Dermis blood vessel endothelial cell (primary cell): ENCODE measurements around the gene GRID1. TPM values are rescaled to one million over a fixed set of nuclear protein-coding genes. Genes with fewer than 3 reads are reported as not detected.

Experiments used
- DNase-seq: peaks from one replicate; pipeline ENCODE4 v3.0.0; 2010
- total RNA-seq: library from RNA; depleted of rRNA; stranded (reverse); fragments of >200 nt; gene quantifications from 2 replicates; pipeline ENCODE4 v1.2.3, GENCODE V29; 2014

The GRID1 gene
- total RNA-seq, 1 donor from 2014 or later = not detected

DNA sequence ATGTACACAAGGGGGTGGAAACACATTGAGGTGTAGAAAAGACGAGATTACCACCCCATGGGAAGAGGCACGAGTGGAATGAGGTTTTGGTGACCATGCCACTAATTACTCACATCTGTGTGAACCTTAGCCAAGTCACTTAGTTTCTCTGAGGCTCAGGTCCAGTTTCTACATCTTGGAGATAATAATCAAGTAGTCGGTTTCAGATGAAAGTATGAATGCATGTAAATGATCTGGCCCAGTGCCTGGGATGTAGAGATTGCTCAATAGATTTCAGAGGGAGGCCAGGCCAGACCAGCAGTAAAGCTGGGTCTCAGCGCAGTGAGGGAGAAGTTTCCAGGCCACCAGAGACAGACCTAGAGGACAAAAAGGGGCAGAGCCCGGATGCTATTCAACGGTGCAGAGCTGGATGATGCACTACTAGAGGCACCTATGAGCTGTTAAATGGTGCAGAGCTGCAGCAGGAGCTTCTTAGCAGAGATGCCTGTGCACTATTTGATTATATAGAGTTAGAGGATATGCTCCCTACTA lies 725.1 kb downstream of the GRID1 start:
- DNase-seq = peak; percentile 6

- DNase-seq = no peak
Measured at GRCh38 chr10:85638797-85639196, 727.8 kb downstream of the GRID1 start.

DNA sequence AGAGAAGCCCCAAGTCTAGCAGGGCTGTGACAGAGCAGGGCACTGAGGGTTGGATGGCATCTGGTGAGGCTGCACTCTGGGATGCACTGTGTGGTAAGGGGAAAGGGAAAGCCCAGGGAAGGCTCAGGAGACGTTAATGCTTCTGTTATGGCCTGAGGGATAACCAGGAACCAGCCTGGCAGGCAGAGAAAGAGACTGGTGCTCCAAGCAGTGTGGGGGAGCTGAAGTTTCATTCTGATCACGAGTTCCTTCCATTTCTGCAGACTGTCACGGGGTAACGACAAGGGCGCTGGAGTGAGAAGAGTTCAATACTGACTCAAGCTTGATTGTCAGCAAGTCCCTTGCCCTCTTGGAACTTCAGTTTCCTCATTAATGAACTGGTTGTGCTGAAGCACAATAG lies 730.9 kb downstream of the GRID1 start:
- no peak for DNase-seq

DNA sequence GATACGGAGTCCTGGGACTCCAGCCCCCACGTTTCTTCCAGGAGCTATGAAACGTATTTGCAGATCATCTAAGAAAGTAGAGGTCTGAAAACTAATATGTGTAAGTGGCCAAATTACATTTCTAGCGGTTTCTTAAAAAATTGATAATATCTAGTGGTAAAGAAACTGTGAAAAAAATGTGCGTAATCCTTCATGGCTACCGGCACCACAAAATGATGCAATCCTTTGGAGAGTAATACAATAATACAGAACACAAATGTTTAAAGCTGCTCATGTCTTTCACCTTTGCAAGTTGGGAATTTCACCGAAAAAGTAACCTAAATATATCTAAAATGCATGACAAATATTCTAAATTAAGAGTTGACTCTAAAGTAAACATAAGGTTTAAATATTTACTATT lies 742.1 kb downstream of the GRID1 start:
- DNase-seq = no peak

- no peak for DNase-seq
Measured at GRCh38 chr10:85623758-85624157, 742.8 kb downstream of the GRID1 start.

GRCh38 chr10:85623342-85623741 lies 743.3 kb downstream of the GRID1 start:
- DNase-seq = no peak

- DNase-seq = no peak
Measured at GRCh38 chr10:85622425-85622824, 744.2 kb downstream of the GRID1 start.

DNA sequence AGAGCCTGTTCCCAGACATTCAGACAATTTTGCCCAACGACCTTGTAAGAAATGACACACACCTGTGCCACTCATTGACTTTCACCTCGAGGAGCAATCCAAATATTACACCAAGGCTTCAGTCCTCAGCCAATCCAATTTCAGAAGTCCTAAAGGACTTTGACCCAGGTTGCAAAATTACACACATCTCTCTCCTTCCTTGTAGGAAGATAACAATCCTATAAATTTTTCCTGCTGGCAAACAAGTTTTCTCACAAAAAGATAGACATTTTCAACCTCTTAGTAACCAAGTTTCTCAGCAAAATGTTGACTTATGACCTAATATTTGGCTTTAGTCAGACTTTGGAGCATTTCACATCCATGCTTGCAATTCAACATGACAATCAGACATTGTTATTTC lies 745.0 kb downstream of the GRID1 start:
- DNase-seq = no peak

DNA sequence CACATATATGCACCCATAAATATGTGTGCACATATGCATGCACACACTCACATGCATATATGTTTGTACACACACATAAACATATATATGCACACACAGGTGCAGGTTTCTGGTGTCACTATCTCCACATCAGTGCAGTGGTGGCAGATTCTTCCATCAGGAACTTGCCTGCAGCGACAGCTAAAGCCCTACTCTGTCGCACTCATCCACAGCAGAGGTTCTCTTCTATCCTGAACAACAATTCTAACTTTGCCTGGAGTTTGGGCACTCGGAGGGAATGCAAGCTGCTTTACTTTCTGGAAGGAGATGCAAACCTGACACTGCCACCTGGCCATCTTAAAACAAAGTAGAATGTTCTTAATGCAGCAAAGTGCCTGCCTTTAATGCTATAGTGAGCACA lies 745.8 kb downstream of the GRID1 start:
- DNase-seq = no peak

GRCh38 chr10:85619832-85620231 lies 746.8 kb downstream of the GRID1 start:
- DNase-seq = no peak

DNA sequence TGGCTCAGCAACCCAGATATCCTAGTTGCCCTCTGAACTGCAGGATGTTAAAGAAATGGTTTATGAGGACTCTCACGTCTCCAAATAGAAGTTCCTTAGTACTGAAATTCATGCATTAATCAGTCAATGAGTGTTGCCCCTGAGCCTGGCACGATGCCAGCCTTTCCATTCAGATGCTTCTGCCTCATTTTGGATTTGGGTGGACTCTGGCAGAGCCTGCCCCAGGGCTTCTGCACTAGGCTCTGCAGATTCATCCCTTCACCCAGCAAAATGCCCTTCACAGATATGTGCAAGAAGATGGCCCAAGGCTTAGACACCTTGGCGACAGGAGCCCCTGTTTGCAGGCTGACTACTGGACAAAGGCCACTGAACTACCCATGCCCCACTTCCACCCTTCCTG lies 747.8 kb downstream of the GRID1 start:
- DNase-seq = no peak

- DNase-seq = no peak
Measured at GRCh38 chr10:85617751-85618546, 748.6 kb downstream of the GRID1 start.

- DNase-seq = no peak
Measured at GRCh38 chr10:85615556-85615955, 751.0 kb downstream of the GRID1 start.

DNA sequence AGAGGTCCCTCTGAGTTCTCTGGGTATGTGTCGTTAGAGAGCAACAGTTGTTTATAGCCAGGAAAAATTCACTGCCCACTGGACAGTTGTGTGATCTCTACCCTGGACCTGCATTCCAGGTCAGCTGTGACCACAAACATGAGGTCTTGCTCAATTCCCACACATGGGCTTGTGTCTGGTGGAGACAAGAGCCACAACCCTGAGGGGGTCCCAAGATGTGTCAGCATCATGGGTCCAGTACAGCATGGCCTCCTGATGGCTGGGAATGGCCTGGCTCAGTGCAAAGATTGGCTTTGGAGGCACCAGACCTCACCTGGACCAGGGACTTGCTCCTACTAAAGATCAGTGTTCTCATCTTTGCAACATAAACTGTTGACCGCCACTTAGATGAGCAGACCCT lies 751.6 kb downstream of the GRID1 start:
- no peak for DNase-seq

GRCh38 chr10:85614566-85614965 lies 752.0 kb downstream of the GRID1 start:
- DNase-seq = no peak

- DNase-seq = no peak
Measured at GRCh38 chr10:85613391-85613790, 753.2 kb downstream of the GRID1 start.

- DNase-seq = no peak
Measured at GRCh38 chr10:85612833-85613232, 753.8 kb downstream of the GRID1 start.

GRCh38 chr10:85612378-85612775 lies 754.2 kb downstream of the GRID1 start:
- no peak for DNase-seq

DNA sequence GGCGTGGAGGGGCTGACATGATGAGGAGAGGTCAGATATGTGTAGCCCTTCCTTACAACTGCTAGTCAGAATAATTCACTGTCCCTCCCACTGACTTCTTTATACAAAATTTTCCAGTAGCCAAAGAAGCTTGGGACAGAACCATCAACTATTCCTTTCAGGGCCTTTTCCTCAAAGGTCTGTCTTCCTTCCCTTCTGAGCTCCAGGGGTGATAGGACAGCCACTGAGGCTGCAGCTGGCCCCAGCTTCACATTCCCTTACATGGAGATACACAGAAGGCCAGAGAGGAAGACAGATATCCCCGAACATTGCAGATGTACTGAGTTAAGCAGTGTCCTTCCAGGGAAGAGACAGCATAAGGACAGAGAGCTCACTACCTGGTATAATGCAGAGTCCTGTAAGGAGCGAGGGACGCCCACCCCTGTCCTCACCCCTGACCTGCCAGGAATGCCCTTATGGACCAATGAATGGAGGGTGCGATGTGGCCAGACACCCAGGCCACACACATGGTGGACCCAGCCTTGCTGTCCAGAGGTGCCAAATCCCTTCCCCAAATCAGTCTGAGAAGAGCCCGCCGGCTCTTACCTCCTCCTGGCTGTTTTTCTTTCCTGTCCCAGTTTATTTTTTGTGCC lies 754.7 kb downstream of the GRID1 start:
- DNase-seq = no peak

GRCh38 chr10:85611093-85611740 lies 755.4 kb downstream of the GRID1 start:
- no peak for DNase-seq

GRCh38 chr10:85610381-85611092 lies 756.1 kb downstream of the GRID1 start:
- no peak for DNase-seq

DNA sequence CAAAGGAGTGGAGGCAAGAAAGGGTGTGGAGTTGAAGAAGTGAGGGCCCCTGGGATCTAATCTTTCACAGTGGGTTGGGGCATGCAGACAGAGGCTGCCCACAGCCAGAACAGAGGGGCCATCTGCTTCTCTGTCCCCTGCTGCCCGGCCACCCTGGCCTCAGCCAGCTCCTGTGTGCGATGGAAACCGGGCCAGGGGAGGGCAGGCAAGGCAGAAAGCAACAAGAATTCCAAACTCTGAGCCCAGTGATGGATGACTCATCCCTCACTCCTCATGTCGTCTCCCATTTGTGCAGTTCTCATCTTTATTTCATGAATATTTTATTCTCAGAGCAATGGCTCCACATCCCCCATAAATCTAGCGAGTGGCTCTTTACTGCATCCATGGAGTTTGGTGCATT lies 757.1 kb downstream of the GRID1 start:
- no peak for DNase-seq

GRCh38 chr10:85608706-85609105 lies 757.9 kb downstream of the GRID1 start:
- no peak for DNase-seq
